Gastrocnemius medialis (tissue), 4 donors: ENCODE results near the gene PARD3B.

Experiments
- CTCF ChIP-seq, 5 experiments: fragments of 450-650 bp in 3 of 5; fragments of 200-600 bp in 2 of 5; sonication (generic) in 2 of 5; IDR thresholded peaks in 4 of 5; conservative IDR thresholded peaks in 1 of 5; 1 replicate in 4 of 5; 2 replicates in 1 of 5; pipeline ENCODE4 v1.5.1; 2016 to 2019; ENCODE audit warnings: antibody characterized with exemption in 5 of 5, mild to moderate bottlenecking in 3 of 5, moderate library complexity in 3 of 5
- POLR2A ChIP-seq, 2 donors: fragments of 450-650 bp; IDR thresholded peaks; one replicate each; pipeline ENCODE4 v1.6.1; 2017; ENCODE audit warnings: antibody characterized with exemption in 2 of 2, mild to moderate bottlenecking in 2 of 2, moderate library complexity in 2 of 2

GRCh38 chr2:204678031-204678430 lies 132.8 kb downstream of the PARD3B start:
- TF ChIP-seq CTCF (IDR thresholded peaks at IDR 0.05 in 4 of 5, conservative IDR thresholded peaks at IDR 0.05 in 1 of 5) = no peak
- TF ChIP-seq POLR2A (IDR thresholded peaks at IDR 0.05) = no peak
